ENCODE results near the gene LMNTD1.

- no peak for TF ChIP-seq CTCF (IDR thresholded peaks at IDR 0.05; ENCODE audit: poor library complexity, severe bottlenecking)
- TF ChIP-seq REST (IDR thresholded peaks at IDR 0.05; ENCODE audit: borderline replicate concordance), result no peak
Measured at GRCh38 chr12:25500651-25501050, 52.4 kb downstream of the LMNTD1 start.

All from neural cell (in vitro differentiated cells).